ENCODE data around the gene ATG14.
A peak's percentile ranks its signal among the peaks of the same experiment; 100 is the strongest.
"Not testable (repeated sequence)": the region's sequence is repeated elsewhere in the genome, so short reads cannot be mapped to it uniquely, and the experiment has no call there.

Gene ATG14

GRCh38 chr14:55350461-55350860 is 61.2 kb downstream of the ATG14 start:
- DNase-seq (ENCODE audit: low spot score) = no peak

GRCh38 chr14:55349565-55349964 is 62.1 kb downstream of the ATG14 start:
- DNase-seq (ENCODE audit: low spot score) = no peak

- DNase-seq (ENCODE audit: low spot score) = no peak
Measured at GRCh38 chr14:55348766-55349453, 62.7 kb downstream of the ATG14 start.

- DNase-seq (ENCODE audit: low spot score) = no peak
Measured at GRCh38 chr14:55347748-55348147, 63.9 kb downstream of the ATG14 start.

- no peak for DNase-seq (ENCODE audit: low spot score)
Measured at GRCh38 chr14:55347040-55347439, 64.6 kb downstream of the ATG14 start.

GRCh38 chr14:55344582-55345163 is 67.0 kb downstream of the ATG14 start:
- not testable (repeated sequence) for DNase-seq (ENCODE audit: low spot score)

GRCh38 chr14:55341781-55342180 is 69.8 kb downstream of the ATG14 start:
- DNase-seq (ENCODE audit: low spot score) = no peak

GRCh38 chr14:55340482-55340881 is 71.1 kb downstream of the ATG14 start:
- no peak for DNase-seq (ENCODE audit: low spot score)

GRCh38 chr14:55339770-55340169 is 71.9 kb downstream of the ATG14 start:
- DNase-seq (ENCODE audit: low spot score) = no peak

- no peak for DNase-seq (ENCODE audit: low spot score)
Measured at GRCh38 chr14:55336691-55337090, 74.9 kb downstream of the ATG14 start.

- DNase-seq (ENCODE audit: low spot score) = no peak
Measured at GRCh38 chr14:55336162-55336561, 75.5 kb downstream of the ATG14 start.

- DNase-seq (ENCODE audit: low spot score) = peak; percentile 75
Measured at GRCh38 chr14:55333711-55334485, 77.7 kb downstream of the ATG14 start.

GRCh38 chr14:55332654-55333570 is 78.7 kb downstream of the ATG14 start:
- peak; percentile 87 for DNase-seq (ENCODE audit: low spot score)

GRCh38 chr14:55329999-55330710 is 81.5 kb downstream of the ATG14 start:
- DNase-seq (ENCODE audit: low spot score) = no peak

- no peak for DNase-seq (ENCODE audit: low spot score)
Measured at GRCh38 chr14:55328317-55328716, 83.3 kb downstream of the ATG14 start.

GRCh38 chr14:55327179-55327578 is 84.5 kb downstream of the ATG14 start:
- no peak for DNase-seq (ENCODE audit: low spot score)

- DNase-seq (ENCODE audit: low spot score) = no peak
Measured at GRCh38 chr14:55324812-55325211, 86.8 kb downstream of the ATG14 start.

- no peak for DNase-seq (ENCODE audit: low spot score)
Measured at GRCh38 chr14:55323910-55324309, 87.7 kb downstream of the ATG14 start.

GRCh38 chr14:55318694-55319093 is 92.9 kb downstream of the ATG14 start:
- no peak for DNase-seq (ENCODE audit: low spot score)

- DNase-seq (ENCODE audit: low spot score) = no peak
Measured at GRCh38 chr14:55317542-55318306, 93.9 kb downstream of the ATG14 start.

GRCh38 chr14:55316564-55316963 is 95.1 kb downstream of the ATG14 start:
- no peak for DNase-seq (ENCODE audit: low spot score)
